HPDE6-E6E7 (cell line): Measurements from ENCODE around the gene PPIAL4G.
"Not testable (repeated sequence)": the region's sequence is repeated elsewhere in the genome, so short reads cannot be mapped to it uniquely, and the experiment has no call there.

Experiments
- DNase-seq: peaks from one replicate; pipeline ENCODE4 v3.0.0; 2011; ENCODE audit warnings: missing footprints; ENCODE audit errors: extremely low spot score

Gene PPIAL4G

GRCh38 chr1:148483029-148483428 is at the start of gene PPIAL4G:
Gene PPIAL4G (minus strand): TSS chr1:148483302. CDS start chr1:148483252, 50 bp downstream.
- DNase-seq: not testable (repeated sequence)

- DNase-seq: not testable (repeated sequence)
These were observed 49.1 kb upstream of the PPIAL4G start for GRCh38 chr1:148532158-148532557.

DNA sequence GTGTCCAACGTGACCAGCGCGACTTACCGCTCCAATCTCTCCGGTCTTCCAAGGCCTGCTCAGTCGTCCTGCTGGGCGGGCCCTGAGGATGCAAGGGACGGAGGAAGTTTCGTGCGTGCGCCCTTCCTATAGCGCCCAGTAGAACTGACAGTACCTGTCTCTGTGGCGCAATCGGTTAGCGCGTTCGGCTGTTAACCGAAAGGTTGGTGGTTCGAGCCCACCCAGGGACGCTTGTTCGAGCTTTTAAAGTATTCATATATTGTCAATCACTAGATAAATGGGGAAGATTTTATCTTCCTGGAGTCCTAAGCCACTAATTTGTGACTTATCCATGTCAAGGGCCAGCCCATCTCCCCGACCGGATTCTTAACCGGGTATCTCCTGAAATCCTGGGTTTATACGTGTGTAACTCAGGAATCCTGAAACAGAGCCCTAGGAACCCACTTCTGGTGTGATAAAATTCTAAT is 46.0 kb upstream of the PPIAL4G start:
- not testable (repeated sequence) for DNase-seq

GRCh38 chr1:148528591-148528990 is 45.5 kb upstream of the PPIAL4G start:
- DNase-seq: not testable (repeated sequence)

DNA sequence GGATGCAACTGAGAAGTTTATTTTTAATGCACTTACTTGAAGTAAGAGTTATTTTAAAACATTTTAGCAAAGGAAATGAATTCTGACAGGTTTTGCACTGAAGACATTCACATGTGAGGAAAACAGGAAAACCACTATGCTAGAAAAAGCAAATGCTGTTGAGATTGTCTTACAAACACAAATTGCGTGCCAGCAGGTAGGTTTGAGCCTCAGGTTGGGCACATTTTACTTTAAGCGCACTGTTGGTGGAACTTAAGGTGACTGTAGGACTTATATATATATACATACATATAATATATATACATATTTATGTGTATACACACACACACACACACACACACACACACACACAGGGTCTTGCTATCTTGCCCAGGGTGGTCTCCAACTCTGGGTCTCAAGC is 43.5 kb upstream of the PPIAL4G start:
- DNase-seq: not testable (repeated sequence)

GRCh38 chr1:148523205-148524144 is 40.4 kb upstream of the PPIAL4G start:
- not testable (repeated sequence) for DNase-seq

GRCh38 chr1:148522561-148523204 is 39.6 kb upstream of the PPIAL4G start:
- DNase-seq: peak; percentile 54

GRCh38 chr1:148522072-148522471 is 39.0 kb upstream of the PPIAL4G start:
- DNase-seq: not testable (repeated sequence)

DNA sequence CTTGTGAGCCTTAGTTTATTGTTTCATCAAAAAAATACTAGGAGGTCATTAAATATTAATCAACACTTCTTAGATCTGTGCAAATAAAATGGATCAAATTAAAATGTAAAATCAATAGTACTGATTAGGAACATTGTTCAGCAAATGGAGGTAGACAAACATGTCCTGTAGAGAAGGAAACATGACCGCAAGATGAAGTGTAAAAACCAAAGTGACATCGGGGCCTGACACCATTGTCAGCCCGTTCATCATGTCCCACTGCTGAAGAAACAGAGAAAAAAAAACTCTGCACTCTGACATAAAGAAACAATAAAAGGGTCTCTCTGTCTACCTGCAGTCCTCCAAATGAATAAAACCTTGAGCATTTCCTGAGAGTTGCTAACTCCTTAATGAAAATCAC is 31.2 kb upstream of the PPIAL4G start:
- DNase-seq: not testable (repeated sequence)

DNA sequence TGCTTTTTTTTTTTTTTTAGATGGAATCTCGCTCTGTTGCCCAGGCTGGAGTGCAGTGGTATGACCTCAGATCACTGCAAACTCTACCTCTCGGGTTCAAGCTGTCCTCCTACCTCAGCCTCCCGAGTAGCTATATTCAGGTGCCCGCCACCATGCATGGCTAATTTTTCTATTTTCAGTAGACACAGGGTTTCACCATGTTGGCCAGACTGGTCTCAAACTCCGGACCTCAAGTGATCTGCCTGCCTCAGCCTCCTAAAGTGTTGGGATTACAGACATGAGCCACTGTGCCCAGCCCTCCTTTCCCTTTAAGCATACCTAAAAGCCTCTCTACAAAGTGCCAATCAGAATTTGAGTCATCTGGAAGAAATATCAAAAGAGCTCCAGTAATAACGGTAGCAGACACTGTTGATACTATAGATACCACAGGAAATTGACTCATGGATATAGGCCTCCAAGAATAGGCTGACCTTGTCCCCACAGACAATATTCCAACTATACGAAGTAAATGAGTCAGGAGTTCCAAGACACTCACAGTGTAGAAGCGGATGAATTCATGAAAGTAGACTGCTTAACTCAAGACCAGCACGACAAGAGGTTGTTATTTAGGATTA is 29.6 kb upstream of the PPIAL4G start:
- DNase-seq: not testable (repeated sequence)

- not testable (repeated sequence) for DNase-seq
These were observed 10.8 kb upstream of the PPIAL4G start for GRCh38 chr1:148493933-148494332.

- not testable (repeated sequence) for DNase-seq
These were observed 2.0 kb downstream of the PPIAL4G start for GRCh38 chr1:148481134-148481533.

DNA sequence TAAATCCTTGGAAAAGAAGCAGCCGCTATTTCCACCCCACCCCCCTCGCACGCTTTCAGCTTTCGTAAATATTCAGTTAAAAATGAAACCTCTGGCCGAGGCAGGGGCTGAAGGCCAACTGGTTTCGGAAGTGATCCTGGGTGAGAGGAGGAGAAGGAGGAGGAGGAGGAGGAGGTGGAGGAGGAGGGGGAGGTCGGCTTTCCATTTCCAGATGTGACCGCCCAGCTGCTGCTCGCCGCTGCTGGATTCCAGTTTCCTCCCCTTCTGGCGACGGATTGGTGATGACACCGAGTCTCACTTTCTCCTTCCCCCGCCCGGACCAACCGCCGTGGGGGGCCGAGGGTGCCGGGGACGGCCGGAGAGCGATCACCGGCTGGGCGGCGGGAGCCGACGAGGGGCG is 23.4 kb downstream of the PPIAL4G start:
- not testable (repeated sequence) for DNase-seq

GRCh38 chr1:148458901-148459581 is 24.1 kb downstream of the PPIAL4G start:
- DNase-seq: not testable (repeated sequence)

- not testable (repeated sequence) for DNase-seq
These were observed 24.7 kb downstream of the PPIAL4G start for GRCh38 chr1:148458398-148458797.

DNA sequence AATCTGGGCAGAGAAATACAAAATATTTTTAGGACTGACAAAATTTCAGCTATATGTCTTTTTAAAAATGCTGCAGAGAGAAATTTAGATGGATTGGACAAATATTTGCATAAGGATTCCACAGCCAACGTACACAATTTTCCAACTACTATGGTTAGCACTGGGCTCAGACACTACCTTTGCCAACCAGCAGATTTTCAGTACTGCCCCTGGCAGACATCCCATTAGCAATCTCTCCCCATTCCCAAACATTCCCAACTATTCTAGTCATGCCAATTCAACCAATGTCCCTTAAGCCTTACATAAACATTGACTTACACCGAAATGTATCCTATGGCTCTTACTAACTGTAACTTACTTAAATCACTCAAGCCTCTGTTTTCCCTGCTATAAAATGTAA is 30.3 kb downstream of the PPIAL4G start:
- DNase-seq: not testable (repeated sequence)

GRCh38 chr1:148439654-148440325 is 43.3 kb downstream of the PPIAL4G start:
- not testable (repeated sequence) for DNase-seq

GRCh38 chr1:148435406-148435805 is 47.7 kb downstream of the PPIAL4G start:
- no peak for DNase-seq

- DNase-seq: no peak
These were observed 48.3 kb downstream of the PPIAL4G start for GRCh38 chr1:148434832-148435231.

DNA sequence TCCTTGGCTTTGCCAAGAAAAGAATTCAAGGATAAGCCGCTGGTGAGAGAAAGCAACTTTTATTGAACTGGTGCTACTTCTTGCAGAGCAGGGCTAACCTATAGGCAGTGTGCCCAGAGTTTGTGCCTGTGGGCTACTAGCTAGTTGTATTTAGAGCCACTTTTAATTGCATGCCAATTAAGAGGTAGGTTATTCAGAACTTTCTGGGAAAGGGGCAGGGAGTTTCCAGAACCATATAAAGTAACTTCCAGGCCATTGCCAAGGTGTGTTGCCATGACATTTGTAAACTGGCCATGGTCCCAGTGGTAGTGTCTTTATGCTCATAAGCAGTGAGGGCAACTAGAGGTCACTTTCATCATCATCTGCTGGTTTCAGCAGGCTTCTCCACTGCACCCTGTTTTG is 50.2 kb downstream of the PPIAL4G start:
- not testable (repeated sequence) for DNase-seq
